Ramos (cell line): ENCODE data around the gene GRWD1.

Source experiments
- in situ Hi-C: fragments of 300-500 bp; cut with MboI; formaldehyde crosslinking; loops from one replicate; pipeline ENCODE4 v1.14.3; 2022; ENCODE audit warnings: low sequenced_read_pairs; ENCODE audit not compliant: unreplicated experiment

The GRWD1 gene

DNA sequence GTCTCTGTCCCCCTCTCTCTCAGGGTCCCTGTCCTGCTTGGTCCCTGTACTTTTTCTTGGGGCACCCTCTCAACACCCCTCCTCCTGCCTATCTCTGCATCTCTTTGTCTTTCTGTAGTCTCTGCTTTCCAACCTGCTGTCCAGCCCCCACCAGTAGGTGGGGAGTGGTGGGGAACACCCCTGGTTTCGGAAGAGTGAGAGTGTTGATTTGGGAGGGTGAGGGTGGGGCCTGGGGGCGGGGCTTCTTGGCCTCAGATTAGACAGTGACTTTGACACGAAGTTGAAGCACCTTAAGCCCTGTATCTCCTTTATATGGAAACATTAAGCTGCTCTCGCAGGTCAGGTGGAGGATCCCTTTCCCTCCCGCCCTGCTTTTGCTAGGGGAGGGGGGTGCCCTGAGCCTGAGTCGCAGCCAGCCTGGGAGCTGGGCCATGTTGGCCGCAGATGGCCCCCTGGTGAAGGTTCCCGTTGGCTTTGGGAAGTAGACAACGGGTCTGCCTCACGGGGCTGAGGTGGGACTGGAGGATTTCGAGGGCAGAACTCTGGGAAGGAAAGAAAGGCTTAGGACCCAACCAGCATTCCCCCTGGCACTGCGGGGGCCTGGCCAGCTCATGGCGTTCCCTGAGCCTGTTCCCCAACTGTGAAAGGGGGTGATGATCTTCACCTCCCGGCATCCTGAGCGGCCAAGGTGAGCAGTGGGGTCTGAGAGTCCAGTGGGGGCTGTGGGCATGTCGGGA, 9.6 kb downstream of the GRWD1 start, which contains the start of gene KCNJ14:
Gene KCNJ14 (plus strand): TSS at position 404 of the 737 bp plus-strand sequence. CDS start 6,151 bp downstream, outside the sequence.
- in situ Hi-C loops, result no loop called here

DNA sequence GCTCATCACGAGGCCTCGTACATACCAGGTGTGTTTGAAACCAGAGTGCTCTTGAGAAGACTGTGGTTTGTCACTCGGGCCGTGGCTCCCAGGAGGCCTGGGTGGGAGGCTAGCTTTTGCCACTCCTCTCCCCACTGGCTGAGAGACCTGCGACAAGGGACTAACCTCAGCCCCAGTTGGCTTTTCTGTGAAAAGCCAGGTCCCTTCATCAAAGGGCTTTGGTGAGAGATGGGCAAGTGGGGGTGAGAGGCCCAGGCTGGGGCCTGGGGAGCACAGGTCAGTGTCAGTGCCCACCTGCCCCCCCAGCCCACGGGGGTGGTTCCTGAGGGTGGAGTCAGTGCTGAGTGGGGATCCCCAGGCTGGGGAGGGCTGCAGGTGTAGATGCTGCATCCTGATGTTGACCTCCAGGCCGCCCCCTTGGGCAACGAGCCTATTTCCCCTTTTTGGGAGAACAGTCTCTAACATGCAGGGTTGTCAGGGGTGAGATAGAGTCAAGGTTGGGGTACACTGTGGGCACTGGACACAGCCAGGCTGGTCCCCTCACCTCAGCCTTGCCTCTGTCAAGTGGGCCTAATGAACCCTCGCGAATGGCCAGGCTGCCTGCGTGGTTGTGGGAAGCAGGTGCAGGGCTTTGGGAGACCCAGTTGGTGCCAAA, 10.3 kb downstream of the GRWD1 start:
- in situ Hi-C loops, result no loop called here

DNA sequence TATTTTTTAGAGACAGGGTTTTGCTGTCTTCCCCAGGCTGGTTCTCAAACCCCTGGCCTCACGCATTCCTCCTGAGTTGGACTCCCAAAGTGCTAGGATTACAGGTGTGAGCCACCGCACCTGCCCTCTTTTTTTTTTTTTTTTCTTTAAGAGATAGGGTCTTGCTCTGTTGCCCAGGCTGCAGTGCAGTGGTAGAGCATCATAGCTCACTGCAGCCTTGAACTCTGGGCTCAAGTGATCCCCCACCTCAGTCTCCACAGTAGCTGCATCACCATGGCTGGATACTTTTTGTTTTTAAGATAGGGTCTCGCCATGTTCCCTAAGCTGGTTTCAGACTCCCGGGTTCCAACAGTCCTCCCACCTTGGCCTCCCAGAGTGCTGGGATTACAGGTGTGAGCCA, 11.1 kb downstream of the GRWD1 start:
- in situ Hi-C loops, result no loop called here

DNA sequence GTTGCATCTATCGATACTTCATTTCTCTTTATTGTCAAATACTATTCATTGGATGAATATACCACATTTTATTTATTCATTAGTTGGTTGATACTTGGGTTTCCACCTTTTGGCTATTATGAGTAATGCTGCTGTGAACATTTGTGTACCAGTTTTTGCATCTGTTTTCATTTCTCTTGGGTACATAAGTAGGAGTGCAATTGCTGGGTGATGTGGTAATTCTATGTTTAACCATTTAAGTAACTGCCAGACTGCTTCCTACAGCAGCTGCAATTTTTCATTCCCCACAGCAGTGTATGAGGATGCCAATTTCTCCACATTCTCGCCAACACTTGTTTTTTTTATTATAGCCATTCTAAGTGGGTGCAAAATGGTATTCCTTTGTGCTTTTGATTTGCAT, 12.2 kb downstream of the GRWD1 start:
- in situ Hi-C loops, result no loop called here

DNA sequence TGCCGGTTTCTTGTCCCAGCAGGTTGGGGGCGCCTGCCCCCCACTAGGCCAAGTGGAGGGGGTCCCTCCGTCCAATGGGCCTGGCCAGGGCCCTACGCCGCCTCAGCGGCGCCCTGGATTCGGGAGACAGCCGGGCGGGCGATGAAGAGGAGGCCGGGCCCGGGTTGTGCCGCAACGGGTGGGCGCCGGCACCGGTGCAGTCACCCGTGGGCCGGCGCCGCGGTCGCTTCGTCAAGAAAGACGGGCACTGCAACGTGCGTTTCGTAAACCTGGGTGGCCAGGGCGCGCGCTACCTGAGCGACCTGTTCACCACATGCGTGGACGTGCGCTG, 15.8 kb downstream of the GRWD1 start:
- in situ Hi-C loops, result no loop called here

DNA sequence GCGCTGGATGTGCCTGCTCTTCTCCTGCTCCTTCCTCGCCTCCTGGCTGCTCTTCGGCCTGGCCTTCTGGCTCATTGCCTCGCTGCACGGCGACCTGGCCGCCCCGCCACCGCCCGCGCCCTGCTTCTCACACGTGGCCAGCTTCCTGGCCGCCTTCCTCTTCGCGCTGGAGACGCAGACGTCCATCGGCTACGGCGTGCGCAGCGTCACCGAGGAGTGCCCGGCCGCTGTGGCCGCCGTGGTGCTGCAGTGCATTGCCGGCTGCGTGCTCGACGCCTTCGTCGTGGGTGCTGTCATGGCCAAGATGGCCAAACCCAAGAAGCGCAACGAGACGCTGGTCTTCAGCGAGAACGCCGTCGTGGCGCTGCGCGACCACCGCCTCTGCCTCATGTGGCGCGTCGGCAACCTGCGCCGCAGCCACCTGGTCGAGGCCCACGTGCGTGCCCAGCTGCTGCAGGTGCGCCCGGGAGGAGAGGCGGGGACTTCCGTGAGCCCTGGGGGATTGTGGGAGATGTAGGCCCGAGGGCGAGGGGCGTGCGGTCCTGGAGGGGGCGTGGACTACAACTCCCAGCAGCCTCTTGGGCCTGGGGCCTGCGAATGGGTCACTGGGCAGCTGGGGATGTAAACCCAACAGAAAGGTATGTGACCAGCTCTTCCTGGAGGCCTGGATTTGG, 16.3 kb downstream of the GRWD1 start:
- in situ Hi-C loops, result no loop called here

DNA sequence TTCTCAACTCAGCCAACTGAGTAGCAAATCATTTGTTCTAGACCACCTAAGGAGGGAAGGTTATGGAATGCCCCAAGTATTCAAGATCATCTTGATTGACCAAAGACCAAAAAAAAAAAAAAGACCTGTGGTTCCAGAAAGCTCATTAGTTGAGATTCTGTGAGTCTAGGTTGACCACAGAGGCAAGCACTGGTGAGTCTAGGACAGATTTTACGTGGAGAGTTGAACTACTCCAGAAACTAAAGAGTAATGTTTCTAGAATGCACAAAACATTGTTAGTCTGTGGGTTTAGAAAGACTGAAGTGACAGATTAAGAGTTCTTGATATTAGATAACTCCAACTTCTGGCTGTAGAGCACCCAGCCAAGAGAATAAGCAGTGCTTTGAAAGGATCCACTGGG, 19.4 kb downstream of the GRWD1 start:
- in situ Hi-C loops, result no loop called here

DNA sequence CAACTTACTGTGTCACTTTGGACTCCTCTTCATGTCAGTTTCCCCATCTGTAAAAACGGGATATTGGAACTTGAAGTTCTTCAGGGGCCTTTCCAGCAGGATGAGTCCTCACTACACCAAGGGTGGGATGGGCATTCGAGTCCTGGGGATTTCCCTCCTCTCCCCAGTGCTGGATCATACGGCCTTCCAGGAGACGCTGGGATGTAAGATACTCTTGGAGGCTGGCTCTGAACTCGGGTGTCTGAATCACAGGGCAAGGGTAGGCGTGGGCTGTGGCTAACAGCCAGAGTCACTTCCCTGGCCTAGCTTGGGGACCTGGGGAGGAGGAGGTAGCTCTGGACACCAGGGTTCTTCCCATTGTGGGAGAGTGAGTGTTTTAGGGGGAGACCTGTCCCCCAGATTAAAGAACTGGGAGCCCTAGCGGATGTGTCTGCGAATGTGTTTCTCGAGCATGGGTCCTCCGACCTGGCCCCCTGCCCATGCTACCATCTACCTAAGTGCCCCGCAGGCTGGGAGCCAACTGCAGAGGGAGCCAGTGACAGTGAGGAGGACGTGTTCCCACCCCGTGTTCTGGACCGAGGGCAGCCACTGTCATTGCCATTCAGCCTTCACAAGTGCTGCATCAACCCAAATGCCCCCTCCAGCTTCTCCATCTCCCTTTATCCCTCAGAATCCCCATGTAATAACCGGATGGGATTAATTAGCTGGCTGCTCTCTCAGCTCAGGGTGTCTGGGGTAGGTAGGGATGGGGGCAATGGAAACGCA, 21.0 kb downstream of the GRWD1 start:
- in situ Hi-C loops, result no loop called here

DNA sequence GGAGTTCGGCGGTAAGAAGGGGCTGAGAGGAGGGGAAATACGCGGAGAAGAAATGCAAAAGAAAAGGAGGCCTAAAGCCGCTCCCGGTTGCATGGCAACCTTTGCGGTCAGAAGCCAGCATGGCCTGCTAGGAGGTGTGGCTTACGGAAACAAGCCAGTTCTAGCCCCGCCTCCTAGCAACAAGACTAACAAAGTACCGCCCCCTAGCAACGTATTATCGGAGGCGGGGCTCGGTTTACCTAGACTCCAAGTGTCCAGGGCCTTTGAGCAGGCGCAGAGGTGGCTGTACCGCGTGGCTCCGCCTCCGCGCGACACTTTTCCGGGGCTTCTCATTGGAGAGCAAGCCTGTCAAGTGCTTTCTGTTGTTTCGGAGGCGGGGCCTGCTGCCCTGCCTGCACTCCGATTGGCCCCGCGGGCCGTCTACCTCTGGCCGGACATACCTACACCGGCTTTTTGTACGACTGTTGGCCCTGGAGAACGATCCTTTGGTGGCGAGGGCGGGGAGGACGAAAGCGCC, 23.0 kb downstream of the GRWD1 start:
- in situ Hi-C loops, result no loop called here

DNA sequence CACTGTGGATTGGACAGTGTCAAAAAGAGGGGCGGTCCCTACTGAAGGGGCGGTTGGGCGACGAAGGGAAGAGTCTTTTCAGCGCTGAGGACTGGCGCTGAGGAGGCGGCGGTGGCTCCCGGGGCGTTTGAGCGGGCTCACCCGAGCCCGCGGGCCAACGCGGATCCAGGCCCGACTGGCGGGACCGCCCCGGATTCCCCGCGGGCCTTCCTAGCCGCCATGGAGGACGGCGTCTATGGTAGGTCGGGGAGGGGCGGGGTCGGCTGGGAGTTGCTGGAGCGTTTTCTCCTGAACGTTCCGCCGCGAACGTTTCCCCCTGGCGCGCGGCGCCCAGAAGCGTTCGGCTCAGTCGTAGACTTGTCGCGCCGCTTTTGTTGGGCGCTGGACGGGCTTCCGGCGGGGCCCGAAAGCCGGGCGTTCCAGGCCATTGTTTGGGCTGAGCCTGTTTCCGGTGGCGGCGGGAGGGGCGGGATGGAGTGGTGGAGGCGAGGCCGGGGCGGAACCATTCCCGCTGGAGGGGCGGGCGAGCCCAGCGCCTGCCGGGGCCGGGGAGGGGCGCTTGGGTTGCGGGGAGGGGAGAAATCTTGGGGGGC, 23.6 kb downstream of the GRWD1 start, which contains the start of gene CYTH2:
Gene CYTH2 (plus strand): TSS at position 81 of the 593 bp plus-strand sequence. CDS start 139 bp downstream, at position 220.
- in situ Hi-C loops, result no loop called here

DNA sequence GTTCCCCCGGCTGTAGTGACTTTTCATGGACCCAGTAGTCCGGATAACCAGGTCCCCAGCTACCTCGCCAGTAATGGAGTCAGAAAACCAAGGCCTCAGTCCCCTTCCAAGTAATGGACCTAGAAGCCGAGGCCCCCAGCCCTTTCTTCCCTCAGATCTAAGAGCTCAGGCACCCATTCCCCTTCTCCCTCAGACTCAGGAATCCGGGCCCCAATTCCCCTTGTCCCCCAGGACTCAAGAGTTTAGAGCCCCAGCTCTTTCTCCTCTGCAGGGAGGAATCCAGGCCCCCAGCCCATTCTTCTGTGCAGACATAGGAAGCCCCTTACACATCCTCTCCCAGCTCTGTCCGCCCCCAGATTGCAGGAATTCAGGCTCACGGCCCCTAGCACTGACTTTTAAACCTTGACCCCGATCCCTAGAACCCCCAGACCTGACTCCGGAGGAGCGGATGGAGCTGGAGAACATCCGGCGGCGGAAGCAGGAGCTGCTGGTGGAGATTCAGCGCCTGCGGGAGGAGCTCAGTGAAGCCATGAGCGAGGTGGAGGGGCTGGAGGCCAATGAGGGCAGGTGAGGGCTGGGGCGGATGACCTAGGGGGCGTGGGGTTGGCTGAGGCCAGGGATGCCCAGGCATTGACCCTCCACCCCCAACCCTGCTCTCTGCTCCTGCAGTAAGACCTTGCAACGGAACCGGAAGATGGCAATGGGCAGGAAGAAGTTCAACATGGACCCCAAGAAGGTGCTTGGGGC, 24.3 kb downstream of the GRWD1 start:
- in situ Hi-C loops, result no loop called here

DNA sequence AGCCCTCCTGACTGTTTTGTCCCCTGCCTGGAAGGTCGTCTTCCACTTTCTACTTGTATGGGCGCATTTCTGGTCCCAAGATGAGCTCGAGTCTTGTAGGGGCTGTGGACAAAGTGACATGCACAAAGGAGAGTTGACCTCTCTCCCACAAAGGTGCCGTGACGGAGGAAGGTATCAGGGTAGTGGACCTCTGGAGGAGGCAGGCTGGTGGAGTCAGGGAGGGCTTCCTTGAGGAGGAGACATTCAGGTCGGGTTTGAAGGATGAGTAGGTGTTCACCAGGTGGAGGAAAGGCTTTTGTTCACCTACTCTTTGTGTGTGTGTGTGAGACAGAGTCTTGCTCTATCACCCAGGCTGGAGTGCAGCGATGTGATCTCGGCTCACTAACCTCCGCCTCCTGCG, 25.1 kb downstream of the GRWD1 start:
- in situ Hi-C loops, result no loop called here

DNA sequence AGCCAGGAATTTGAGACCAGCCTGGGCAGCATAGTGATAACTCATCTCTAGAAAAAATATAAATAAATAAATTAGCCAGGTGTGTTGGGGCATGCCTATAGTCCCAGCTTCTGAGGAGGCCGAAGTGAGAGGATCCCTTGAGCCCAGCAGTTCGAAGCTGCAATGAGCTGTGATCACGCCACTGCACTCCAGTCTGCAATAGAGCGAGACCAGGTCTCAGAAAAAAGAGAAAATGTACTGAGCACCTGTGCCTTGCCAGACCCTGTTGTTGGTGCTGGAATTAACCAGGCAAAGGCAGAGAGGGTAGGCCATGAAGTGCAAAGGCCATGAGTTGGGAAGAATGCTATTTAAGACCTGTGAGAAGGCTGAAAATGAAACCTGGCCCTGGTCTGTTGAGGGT, 26.1 kb downstream of the GRWD1 start:
- in situ Hi-C loops, result no loop called here

DNA sequence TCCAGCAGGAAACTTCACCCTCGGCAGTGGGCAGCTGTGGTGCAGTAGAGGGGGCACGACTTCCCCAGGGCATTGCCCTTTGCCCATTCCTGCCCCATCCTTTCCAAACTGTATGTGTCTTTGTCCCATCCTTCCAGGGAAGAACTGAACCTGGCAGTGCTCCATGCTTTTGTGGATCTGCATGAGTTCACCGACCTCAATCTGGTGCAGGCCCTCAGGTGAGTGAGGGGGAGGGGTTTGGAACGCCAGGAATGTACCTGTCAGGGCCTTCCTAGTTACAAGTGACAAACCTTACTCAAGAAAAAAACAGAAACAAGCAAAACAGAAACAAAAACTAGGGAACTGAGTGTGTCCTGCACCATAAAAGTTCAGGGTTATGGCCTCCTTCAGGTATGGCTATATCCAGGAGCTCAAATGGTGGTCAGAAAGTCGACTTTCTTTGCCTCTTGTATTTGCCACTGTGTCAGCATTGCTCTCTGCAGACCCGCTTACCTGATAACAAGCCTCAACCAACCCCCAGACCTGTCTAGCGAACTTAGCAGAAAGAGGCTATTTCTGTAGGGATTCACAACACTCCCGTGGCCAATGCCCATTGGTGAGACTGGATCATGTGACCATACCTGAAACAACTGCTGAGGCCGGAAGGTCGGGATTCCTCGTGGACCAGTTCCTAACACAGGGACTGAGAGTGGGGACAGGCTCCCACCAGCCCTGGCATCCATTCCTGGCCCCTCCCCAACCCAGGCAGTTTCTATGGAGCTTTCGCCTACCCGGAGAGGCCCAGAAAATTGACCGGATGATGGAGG, 27.6 kb downstream of the GRWD1 start:
- in situ Hi-C loops, result no loop called here

DNA sequence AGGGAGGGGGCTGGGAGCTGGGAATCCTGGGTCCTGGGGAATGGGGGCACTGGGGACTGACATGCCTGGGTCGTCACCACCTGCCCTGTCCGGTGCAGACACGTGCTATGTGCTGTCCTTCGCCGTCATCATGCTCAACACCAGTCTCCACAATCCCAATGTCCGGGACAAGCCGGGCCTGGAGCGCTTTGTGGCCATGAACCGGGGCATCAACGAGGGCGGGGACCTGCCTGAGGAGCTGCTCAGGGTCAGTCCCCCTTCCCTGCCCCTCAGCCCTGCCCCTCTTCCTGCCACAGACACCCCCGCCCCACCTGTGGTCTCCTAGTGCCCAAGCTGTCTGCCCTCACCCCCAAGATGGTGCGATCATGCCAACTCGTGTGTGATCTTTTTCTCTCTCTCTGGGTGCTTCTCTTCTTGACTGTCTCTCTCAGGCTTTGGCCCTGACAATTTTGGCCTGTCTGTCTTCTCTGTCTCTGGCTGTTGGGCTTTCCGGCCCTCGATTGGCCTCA, 28.4 kb downstream of the GRWD1 start:
- in situ Hi-C loops, result no loop called here

DNA sequence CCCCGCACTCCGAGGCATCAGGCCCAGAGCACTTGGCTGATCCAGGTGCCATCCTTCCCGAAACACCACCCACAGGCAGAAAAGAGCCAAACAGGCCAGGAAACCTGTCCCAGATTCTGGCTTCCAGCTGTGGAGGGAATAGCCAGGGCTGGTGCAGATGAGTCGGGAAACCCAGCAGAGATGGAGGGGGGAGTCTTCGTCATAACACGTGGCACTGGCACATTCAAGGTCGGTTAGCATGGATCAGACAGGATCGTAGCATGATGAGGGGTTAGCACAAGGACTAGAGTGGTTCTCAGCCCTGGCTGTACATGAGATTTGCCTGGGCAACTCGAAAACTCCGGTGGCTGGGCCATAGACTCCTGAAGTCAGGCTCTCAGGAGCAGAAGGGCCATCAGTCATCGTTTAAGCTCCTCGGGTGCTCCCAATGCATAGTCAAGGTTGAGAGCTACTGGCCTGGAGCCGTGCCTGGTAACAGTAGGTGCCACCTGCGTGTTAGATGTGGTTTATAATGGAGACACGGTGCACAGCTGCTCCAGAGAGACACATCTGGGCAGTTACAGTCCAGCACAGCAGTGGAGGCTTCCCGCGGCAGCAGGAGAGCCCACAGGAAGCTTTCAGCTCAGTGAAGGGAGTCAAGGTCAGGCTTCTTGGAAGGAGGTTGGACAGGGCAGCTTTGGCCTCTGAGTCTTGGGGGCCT, 29.7 kb downstream of the GRWD1 start:
- in situ Hi-C loops, result no loop called here

DNA sequence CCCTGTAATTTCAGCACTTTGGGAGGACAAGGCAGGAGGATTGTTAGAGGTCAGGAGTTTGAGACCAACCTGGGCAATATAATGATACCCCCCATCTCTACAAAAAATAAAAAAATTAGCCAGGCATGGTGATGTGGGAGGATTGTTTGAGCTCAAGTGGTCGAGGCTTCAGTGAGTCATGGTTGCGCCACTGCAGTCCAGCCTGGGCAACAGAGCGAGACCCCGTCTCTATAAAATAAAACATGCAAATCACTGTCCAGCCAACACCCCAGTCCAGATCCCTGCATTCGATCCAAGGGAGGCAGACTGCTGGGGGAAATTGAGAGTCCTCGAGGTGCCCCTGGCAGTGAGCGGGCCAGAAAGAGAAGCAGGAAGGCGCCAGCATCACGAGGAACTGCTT, 30.4 kb downstream of the GRWD1 start:
- in situ Hi-C loops, result no loop called here
